Dermis blood vessel endothelial cell (primary cell): ENCODE measurements around the gene KIAA1671. TPM values are rescaled to one million over a fixed set of nuclear protein-coding genes. Genes with fewer than 3 reads are reported as not detected.
"Not testable (repeated sequence)": the region's sequence is repeated elsewhere in the genome, so short reads cannot be mapped to it uniquely, and the experiment has no call there.

ENCODE experiments used
- DNase-seq: peaks from one replicate; pipeline ENCODE4 v3.0.0; 2010
- total RNA-seq: library from RNA; depleted of rRNA; stranded (reverse); fragments of >200 nt; gene quantifications from 2 replicates; pipeline ENCODE4 v1.2.3, GENCODE V29; 2014

The KIAA1671 gene
- total RNA-seq, 1 donor from 2014 or later: 41.9 TPM

DNA sequence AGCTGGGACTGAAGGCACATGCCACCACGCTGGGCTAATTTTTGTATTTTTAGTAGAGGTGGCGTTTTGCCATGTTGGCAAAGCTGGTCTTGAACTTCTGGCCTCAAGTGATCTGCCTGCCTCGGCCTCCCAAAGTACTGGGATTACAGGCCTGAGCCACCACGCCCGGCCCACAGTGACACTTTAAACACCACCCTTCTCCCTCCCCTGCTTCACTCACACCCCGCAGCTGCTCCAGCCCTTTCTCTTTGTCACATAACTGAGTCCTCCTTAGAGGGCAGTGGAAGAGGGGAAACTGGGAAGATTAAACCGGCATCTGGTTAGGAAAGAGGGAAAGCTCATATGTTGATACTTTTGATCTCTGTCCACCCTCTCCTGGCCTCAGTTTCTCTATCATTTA is 252.0 kb downstream of the KIAA1671 start:
- DNase-seq: not testable (repeated sequence)

GRCh38 chr22:25205847-25206246 is 253.3 kb downstream of the KIAA1671 start:
- DNase-seq: no peak

DNA sequence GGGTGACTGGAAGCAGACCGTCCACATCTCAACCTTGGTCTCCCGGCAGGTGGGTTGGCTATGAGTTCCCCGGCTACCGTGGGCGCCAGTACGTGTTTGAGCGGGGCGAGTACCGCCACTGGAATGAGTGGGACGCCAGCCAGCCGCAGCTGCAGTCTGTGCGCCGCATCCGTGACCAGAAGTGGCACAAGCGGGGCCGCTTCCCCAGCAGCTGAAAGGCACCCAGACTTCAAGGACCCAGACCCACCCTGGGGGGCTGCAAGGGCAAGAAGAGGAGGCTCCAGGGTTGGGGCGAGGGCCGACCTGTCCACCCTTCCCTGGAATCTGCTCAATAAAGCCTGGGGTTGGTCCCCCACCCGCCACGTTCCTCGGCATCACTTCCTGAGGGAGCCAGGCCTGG is 254.5 kb downstream of the KIAA1671 start:
- no peak for DNase-seq

- DNase-seq: no peak
Observed at GRCh38 chr22:25207553-25208157, 255.1 kb downstream of the KIAA1671 start.

GRCh38 chr22:25208328-25208727 is 255.8 kb downstream of the KIAA1671 start:
- DNase-seq: no peak

DNA sequence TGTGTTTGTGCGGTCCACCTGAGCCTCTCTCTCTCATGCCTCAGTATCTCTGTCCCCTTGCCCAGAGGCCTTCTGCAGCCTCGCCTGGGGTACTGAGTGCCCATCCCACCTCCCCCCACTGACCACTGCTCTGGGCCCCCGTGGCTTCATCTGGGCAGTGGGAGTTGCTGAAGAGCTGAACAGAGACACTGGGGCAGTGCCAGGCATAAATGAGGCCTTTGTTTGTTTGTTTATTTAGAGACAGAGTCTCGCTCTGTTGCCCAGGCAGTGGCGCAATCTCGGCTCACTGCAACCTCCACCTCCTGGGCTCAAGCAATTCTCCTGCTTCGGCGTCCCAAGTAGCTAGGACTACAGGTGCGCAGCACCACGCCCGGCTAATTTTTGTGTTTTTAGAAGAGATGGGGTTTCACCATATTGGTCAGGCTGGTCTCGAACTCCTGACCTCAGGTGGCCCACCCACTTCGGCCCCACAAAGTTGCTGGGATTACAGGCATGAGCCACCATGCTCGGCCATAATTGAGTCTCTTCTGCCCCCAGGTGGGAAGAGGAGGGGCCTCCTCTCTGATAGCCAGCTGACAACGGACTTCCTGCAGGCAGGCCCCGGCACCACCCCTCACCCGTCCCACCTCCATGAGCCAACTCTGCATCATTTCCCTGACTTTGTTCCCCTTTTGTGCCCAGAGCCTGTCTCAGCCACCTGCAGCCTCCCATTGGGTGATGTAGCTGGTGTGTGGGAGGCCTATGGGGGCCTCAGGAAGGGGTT is 256.4 kb downstream of the KIAA1671 start:
- no peak for DNase-seq

- DNase-seq: no peak
Observed at GRCh38 chr22:25210793-25211192, 258.3 kb downstream of the KIAA1671 start.

DNA sequence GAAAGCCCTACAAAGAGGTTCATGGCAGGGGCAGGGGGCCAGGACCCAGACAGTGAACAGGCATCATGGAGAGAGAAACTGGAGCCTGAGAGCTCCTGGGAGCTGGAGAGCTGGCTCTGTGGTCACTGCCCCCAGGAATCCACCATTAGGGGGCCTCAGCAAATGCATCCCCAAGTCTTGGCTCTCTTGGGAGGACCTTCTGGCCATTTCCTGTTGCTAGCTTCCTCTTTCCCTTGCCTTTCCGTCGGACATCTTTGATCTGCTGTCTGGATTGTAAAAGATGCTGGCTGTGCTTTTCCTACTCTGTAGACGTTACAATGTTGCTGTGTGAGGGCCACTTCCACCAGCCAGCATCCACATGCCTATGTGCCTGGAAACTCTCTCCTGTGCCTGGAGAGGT is 259.8 kb downstream of the KIAA1671 start:
- DNase-seq: peak; percentile 10

DNA sequence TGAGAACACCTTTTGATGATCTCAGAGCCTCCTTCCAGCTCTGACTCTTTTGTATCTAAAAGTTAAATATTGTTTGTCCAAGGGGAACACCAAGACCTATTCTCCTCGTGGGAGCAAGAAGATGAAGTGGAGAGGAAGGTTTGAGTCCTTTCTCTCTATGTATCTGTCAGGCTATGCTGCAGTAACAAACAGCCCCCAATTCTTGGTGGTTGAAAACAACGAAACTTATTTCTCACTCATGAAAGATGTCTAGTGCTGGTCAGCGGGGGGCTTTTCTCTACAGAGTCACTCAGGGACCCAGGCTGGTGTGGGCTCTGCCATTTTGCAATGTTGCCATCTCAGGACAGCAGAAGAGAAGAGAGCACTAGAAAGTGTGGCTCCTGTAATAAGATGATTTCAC is 260.7 kb downstream of the KIAA1671 start:
- no peak for DNase-seq

GRCh38 chr22:25216230-25216629 is 263.7 kb downstream of the KIAA1671 start:
- no peak for DNase-seq

- no peak for DNase-seq
Observed at GRCh38 chr22:25219211-25219689, 266.7 kb downstream of the KIAA1671 start, which contains the start of gene CRYBB2. Gene CRYBB2, plus strand, starts transcription at chr22:25219639. Its CDS starts 1,791 bp downstream, at chr22:25221430.

DNA sequence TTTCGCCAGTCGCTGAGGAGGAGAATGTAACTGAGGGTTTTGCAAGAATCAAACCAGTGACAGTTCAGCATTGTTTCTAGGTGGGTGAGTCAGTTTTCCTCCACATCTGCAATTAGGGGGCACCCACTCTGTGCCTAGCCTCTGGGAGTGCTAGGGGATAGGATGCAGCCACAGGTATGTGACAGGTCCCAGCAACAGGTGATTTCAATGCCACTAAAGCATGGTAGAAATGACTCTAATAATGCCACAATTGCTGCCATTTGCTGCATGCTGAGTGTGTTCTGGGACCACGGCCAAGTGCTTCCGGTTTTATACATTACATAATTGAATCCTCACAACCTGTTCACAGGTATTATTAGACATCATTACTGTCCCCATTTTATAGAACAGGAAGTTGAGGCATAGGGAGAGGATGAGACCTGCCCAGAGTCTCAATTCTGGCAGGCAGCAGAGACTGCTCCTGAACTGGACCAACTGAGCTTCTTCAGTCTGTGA is 267.5 kb downstream of the KIAA1671 start:
- DNase-seq: no peak

- DNase-seq: no peak
Observed at GRCh38 chr22:25221790-25222189, 269.3 kb downstream of the KIAA1671 start.

DNA sequence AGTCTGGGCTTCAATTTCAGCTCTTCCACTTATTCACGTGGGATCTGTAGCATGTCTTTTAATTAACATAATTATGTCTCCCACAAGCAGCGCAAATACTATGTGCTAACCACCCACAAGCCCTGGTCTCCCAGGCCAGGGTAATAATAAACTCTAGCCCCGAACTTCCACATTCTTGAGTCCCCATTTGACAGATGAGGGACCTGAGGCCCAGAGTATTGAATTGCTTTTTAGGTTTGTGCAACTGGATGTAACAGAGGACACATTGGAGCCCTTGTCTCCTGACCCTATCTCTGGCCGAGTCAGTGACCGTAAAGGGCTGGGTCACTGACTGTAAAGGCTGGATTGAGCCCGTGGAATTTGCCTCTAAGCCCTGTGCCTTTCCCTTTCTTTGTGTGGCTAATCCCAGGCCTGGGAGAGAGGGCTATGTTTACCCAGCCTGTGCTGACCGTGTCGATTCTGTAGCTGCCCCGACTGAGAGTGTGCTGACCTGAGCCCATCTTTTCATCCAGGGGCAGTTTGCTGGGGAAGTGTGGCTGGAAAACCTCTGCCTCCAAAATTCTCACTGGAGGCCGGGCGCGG is 270.8 kb downstream of the KIAA1671 start:
- no peak for DNase-seq

GRCh38 chr22:25228822-25229221 is 276.3 kb downstream of the KIAA1671 start:
- DNase-seq: no peak

DNA sequence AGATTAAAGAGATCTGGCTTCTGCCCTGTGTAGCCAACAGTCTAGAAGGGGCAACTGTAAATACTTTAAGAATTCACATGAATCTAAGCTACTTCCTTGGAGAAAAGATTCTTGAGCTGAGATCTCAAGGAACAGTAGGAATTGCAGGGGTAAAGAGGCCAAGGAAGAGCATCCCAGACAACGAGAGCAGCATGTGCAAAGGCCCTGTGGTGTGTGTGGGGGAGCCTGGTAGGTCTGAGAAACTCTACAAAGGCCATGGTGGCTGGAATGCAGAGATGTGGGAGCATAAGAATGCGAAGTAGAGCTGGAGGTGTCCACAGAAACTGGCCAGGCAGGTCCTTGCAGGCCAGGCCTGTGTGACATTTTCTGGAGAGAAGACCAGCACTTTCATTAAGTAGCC is 278.2 kb downstream of the KIAA1671 start:
- DNase-seq: not testable (repeated sequence)

- no peak for DNase-seq
Observed at GRCh38 chr22:25232301-25232700, 279.8 kb downstream of the KIAA1671 start.

DNA sequence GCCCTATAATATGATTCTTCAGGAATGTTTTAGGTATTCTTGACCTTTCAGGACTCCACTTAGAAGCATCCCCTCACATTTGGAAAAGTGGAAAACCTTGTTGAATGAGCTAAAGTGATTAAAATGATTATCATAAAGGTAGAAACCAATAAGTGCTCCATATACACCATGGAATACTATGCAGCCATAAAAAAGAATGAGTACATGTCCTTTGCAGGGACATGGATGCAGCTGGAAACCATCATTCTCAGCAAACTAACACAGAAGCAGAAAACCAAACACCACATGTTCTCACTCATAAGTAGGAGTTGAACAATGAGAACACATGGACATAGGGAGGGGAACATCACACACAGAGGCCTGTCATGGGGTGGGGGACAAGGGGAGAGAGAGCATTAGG is 281.2 kb downstream of the KIAA1671 start:
- DNase-seq: not testable (repeated sequence)

DNA sequence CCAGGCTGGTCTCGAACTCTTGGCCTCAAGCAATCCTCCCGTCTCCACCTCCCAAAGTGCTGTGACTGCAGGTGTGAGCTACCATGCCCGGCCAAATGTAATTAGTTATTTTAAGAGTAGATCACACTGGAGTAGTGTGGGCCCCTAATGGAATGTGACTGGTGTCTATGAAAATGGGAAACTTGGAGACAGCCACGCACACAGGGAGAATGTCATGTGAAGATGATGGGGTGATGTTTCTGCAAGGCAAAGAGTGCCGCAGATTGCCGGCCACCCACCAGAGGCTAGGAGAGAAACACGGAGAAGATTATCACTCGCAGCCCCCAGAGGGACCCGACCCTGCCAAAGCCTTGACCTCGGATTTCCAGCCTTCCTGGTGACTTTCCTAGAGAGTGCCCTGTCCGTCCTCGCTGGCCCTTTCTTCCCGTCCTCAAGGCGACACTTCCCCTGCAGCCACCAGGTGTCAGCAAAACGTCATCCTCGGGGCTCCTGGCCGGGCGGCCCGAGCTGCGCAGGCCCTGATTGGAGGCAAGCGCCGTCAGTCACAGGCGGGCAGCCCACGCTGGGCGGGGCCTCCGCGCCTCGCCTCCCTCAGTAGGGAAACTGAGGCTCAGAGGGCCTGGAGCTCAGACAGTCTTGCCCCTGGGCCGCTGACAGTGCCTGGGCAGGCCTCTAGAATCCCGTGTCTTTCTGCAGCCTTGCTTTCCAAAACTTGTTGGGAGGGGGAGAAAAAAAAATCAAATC is 283.2 kb downstream of the KIAA1671 start:
- DNase-seq: peak; percentile 90

DNA sequence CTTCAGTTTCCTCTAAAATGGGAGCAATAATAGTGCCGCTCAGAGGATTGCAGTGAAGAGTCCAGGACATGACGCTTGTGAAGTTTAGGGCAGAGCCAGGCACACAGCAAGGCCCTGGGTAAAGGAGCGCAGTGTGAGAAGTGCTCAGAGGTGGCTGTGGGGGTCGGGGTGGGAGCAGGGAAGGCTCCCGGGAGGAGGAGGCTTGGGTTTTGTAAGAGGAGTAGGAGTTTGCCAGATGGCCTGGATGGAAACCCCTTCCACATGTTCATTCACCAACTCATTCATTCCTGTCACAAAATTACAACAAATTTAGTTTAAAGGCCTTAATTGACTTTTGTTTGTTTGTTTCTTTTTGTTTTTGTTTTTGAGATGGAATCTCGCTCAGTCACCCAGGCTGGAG is 283.9 kb downstream of the KIAA1671 start:
- DNase-seq: no peak

GRCh38 chr22:25237503-25237902 is 285.0 kb downstream of the KIAA1671 start:
- DNase-seq: no peak

DNA sequence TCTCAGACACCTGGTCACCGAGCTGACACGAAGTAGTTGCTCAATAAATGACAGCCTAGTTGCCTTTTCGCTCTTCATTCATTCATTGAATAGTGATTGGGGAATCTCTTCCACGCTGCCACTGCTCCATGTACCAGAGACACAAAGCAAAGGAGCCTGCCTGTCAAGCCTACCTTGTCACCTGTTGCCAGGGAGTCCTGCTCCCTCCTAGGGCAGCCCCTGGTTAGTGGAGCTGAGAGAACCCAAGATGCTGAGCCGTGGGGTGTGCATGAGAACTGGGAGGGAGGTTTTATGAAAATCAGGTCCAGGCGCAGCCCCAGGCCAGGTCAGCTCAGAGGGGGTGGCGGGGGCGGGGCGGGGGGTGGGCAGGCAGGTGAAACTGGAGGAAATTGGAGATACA is 285.5 kb downstream of the KIAA1671 start:
- not testable (repeated sequence) for DNase-seq
